SK-N-SH (cell line): ENCODE data around the gene ZNF445. TPM values are rescaled to one million over a fixed set of nuclear protein-coding genes. Genes with fewer than 3 reads are reported as not detected.

ENCODE experiments used
- CTCF ChIA-PET: fragments of 300-600, 350-600 bp; formaldehyde crosslinking; extraction: SDS; loops from one replicate; lab custom pipeline; 2021; lab: Yijun Ruan, JAX
- POLR2A ChIA-PET: fragments of 350-600 bp; sonication (Branson Sonifier 250); formaldehyde crosslinking; extraction: SDS; loops from one replicate; lab custom pipeline; 2020; ENCODE audit warnings: antibody characterized with exemption, inconsistent platforms; lab: Yijun Ruan, JAX
- DNase-seq: peaks from one replicate; pipeline ENCODE4 v3.0.0; 2012
- H2AFZ ChIP-seq: fragments of 200-600 bp; sonication (generic); 2 replicates; pipeline ENCODE4 v1.8.1; 2016; ENCODE audit warnings: antibody characterized with exemption, mild to moderate bottlenecking, low read depth
- H3F3A ChIP-seq: fragments of 200-600 bp; sonication (generic); replicated peaks from 2 replicates; pipeline ENCODE3; 2016; ENCODE audit warnings: antibody characterized with exemption, mild to moderate bottlenecking; ENCODE audit not compliant: insufficient read depth
- H3K27ac ChIP-seq, 2 experiments: fragments of 200-500 bp in 1 of 2; fragments of 200-600 bp in 1 of 2; sonication (Bioruptor generic) in 1 of 2; sonication (generic), shearing (Covaris generic) in 1 of 2; 2 replicates each; pipeline versions ENCODE4 v1.5.1 to v1.6.1; 2014 to 2016; ENCODE audit warnings: low read depth in 2 of 2, inconsistent platforms in 1 of 2, low read length in 1 of 2, mild to moderate bottlenecking in 1 of 2, mixed read lengths in 1 of 2
- H3K27me3 ChIP-seq: fragments of 200-600 bp; sonication (generic), shearing (Covaris generic); 2 replicates; pipeline ENCODE4 v1.6.1; 2016; ENCODE audit warnings: mixed run types; ENCODE audit not compliant: insufficient read depth
- H3K36me3 ChIP-seq, 2 experiments: fragments of 200-500 bp in 1 of 2; fragments of 200-600 bp in 1 of 2; sonication (Bioruptor generic) in 1 of 2; sonication (generic) in 1 of 2; replicated peaks in 1 of 2; 2 replicates each; pipeline versions ENCODE3 to v1.5.1; 2014 to 2016; ENCODE audit warnings: low read length in 1 of 2, mild to moderate bottlenecking in 1 of 2; ENCODE audit not compliant: insufficient read depth in 2 of 2, control insufficient read depth in 1 of 2
- H3K4me1 ChIP-seq, 2 experiments: fragments of 200-500 bp in 1 of 2; fragments of 200-600 bp in 1 of 2; sonication (Bioruptor generic) in 1 of 2; sonication (generic), shearing (Covaris generic) in 1 of 2; 2 replicates each; pipeline versions ENCODE4 v1.5.1 to v1.6.1; 2014 to 2016; ENCODE audit warnings: low read depth in 1 of 2, low read length in 1 of 2, mixed run types in 1 of 2; ENCODE audit not compliant: insufficient read depth in 2 of 2, control insufficient read depth in 1 of 2
- H3K4me2 ChIP-seq: fragments of 200-600 bp; sonication (generic), shearing (Covaris generic); 2 replicates; pipeline ENCODE4 v1.6.1; 2017; ENCODE audit warnings: mixed run types
- H3K4me3 ChIP-seq, 2 experiments: fragments of 200-500 bp in 1 of 2; fragments of 200-600 bp in 1 of 2; sonication (Bioruptor generic) in 1 of 2; sonication (generic), shearing (Covaris generic) in 1 of 2; 2 replicates each; pipeline versions ENCODE4 v1.5.1 to v1.8.1; 2014 to 2016; ENCODE audit warnings: low read depth in 2 of 2, inconsistent platforms in 1 of 2, low read length in 1 of 2, mild to moderate bottlenecking in 1 of 2, mixed read lengths in 1 of 2, moderate library complexity in 1 of 2
- H3K79me2 ChIP-seq: fragments of 200-600 bp; sonication (generic); 2 replicates; pipeline ENCODE4 v1.8.1; 2017; ENCODE audit warnings: mild to moderate bottlenecking; ENCODE audit not compliant: insufficient read depth
- H3K9ac ChIP-seq: fragments of 200-600 bp; sonication (generic); 2 replicates; pipeline ENCODE4 v1.6.1; 2017; ENCODE audit warnings: mixed run types
- H3K9me2 ChIP-seq: fragments of 200-600 bp; sonication (generic); 2 replicates; pipeline ENCODE4 v1.6.1; 2017; ENCODE audit warnings: mixed run types
- H3K9me3 ChIP-seq: fragments of 200-600 bp; sonication (generic); 2 replicates; pipeline ENCODE4 v1.6.1; 2017; ENCODE audit warnings: mixed run types, mild to moderate bottlenecking, moderate library complexity
- H4K20me1 ChIP-seq: fragments of 200-600 bp; sonication (generic); 2 replicates; pipeline ENCODE4 v1.6.1; 2017; ENCODE audit warnings: mild to moderate bottlenecking, mixed run types; ENCODE audit not compliant: insufficient read depth
- CHD2 ChIP-seq: fragments of 150-350 bp; IDR thresholded peaks from 2 replicates; pipeline ENCODE4 v1.6.1; 2018; ENCODE audit warnings: low read length; ENCODE audit not compliant: partially characterized antibody
- CTCF ChIP-seq: fragments of 200-600 bp; sonication (generic); IDR thresholded peaks from 2 replicates; pipeline ENCODE4 v1.6.1; 2017; ENCODE audit warnings: antibody characterized with exemption, mild to moderate bottlenecking, moderate library complexity
- ELF1 ChIP-seq: IDR thresholded peaks from 2 replicates; pipeline ENCODE4 v1.4.0; 2012
- EP300 ChIP-seq, 2 experiments: IDR thresholded peaks; 2 replicates each; pipeline versions ENCODE4 v1.4.0 to v1.6.1; 2012; ENCODE audit warnings: borderline replicate concordance in 1 of 2, low read depth in 1 of 2, low read length in 1 of 2
- EZH2phosphoT487 ChIP-seq: fragments of 200-600 bp; sonication (generic); IDR thresholded peaks from 2 replicates; pipeline ENCODE4 v1.6.1; 2017; ENCODE audit warnings: low read depth, mixed run types, mild to moderate bottlenecking, antibody characterized with exemption, moderate library complexity, borderline replicate concordance
- FOXJ3 ChIP-seq: sonication (generic); formaldehyde crosslinking; IDR thresholded peaks from 2 replicates; pipeline ENCODE4 v1.5.1; 2020; ENCODE audit warnings: mild to moderate bottlenecking, missing genetic modification reagents
- FOXM1 ChIP-seq: IDR thresholded peaks from 2 replicates; pipeline ENCODE4 v1.4.0; 2012; ENCODE audit warnings: low read depth, mild to moderate bottlenecking
- GATA2 ChIP-seq: sonication (generic); formaldehyde crosslinking; IDR thresholded peaks from 2 replicates; pipeline ENCODE4 v1.5.0; 2020; ENCODE audit warnings: mild to moderate bottlenecking, missing genetic modification reagents
- JUND ChIP-seq: IDR thresholded peaks from 2 replicates; pipeline ENCODE4 v1.4.0; 2012
- MEF2A ChIP-seq: IDR thresholded peaks from 2 replicates; pipeline ENCODE4 v1.4.0; 2012; ENCODE audit warnings: low read depth, borderline replicate concordance
- NRF1 ChIP-seq: IDR thresholded peaks from 2 replicates; pipeline ENCODE4 v1.6.1; 2012; ENCODE audit warnings: low read depth, mild to moderate bottlenecking, low read length
- RAD21 ChIP-seq: IDR thresholded peaks from 2 replicates; pipeline ENCODE4 v1.6.1; 2012; ENCODE audit warnings: mild to moderate bottlenecking, low read length
- RCOR1 ChIP-seq: fragments of 150-350 bp; IDR thresholded peaks from 2 replicates; pipeline ENCODE4 v1.6.1; 2017; ENCODE audit warnings: antibody characterized with exemption, low read length
- RFX5 ChIP-seq: IDR thresholded peaks from 2 replicates; pipeline ENCODE4 v1.6.1; 2012; ENCODE audit warnings: mild to moderate bottlenecking, improper control_type of control experiment, low read length
- TCF12 ChIP-seq: IDR thresholded peaks from 2 replicates; pipeline ENCODE4 v1.4.0; 2012
- TEAD4 ChIP-seq: IDR thresholded peaks from 2 replicates; pipeline ENCODE4 v1.4.0; 2012; ENCODE audit warnings: mild to moderate bottlenecking, borderline replicate concordance; ENCODE audit not compliant: insufficient read depth
- USF1 ChIP-seq: IDR thresholded peaks from 2 replicates; pipeline ENCODE4 v1.4.0; 2012; ENCODE audit warnings: low read depth, borderline replicate concordance
- YY1 ChIP-seq: IDR thresholded peaks from 2 replicates; pipeline ENCODE4 v1.4.0; 2012; ENCODE audit warnings: low read depth, mild to moderate bottlenecking
- WGBS: methylation state at CpG from one replicate; pipeline ENCODE4 v1.1.6; 2017; ENCODE audit warnings: low lambda C conversion rate; 5-methylcytosine and 5-hydroxymethylcytosine counted together
- polyA plus RNA-seq, 3 experiments: library from polyadenylated mRNA; depleted of rRNA; stranded (reverse); fragments of >200 nt; gene quantifications; 2 replicates each; pipeline ENCODE4 v1.2.3, GENCODE V29; 2012
- TF ChIP-seq, protein P1 (sequence below): IDR thresholded peaks from 2 replicates; pipeline ENCODE4; 2012
- TF ChIP-seq, protein P2 (sequence below): fragments of 150-350 bp; IDR thresholded peaks from 2 replicates; pipeline ENCODE4 v1.6.1; 2016; ENCODE audit warnings: mild to moderate bottlenecking, low read depth, low read length

Gene ZNF445
- polyA plus RNA-seq, 1 of the 3 experiments (the other 2 are of a cell fraction): 2.2 TPM

DNA sequence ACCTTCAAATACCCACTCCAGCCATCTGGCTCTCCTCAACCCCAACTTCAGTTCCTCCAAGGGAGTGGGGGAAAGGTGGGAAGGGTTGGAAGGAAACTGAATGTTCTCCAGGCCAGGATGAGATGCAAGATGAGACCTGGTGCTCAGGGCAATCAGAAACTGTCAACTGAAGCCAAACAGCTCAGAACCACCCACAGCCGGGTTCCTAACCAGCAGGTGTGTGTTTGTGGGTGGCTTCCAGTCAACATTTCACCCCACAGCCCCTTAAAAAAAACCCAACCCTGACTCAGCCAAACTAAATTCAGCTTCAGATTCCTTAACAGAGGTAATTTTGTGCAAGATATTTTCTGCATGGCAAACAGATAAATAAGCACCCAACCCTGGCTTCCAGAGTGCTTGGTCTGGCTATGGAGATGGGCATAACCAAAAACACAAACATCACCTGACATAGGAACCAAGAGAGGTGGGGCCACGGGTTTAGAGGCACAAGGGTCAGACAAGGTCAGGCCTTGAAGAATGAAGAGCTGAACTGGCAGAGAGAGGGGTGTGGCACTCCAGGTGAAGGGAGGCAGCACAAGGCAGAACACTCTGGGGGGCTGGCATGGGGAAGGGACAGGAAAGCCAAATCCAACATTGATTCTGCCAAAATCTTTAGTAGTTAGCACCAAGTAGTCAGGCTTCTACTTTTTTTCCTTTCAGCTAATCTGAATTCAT lies 34.7 kb downstream of the ZNF445 start:
- H3F3A ChIP-seq: peaks cover 8% of the 10 kb centered on the region
- no peak overlapping the region for H2AFZ ChIP-seq
- H3K9ac ChIP-seq: no peak overlapping the region
- no peak overlapping the region for H3K4me2 ChIP-seq
- H3K27me3 ChIP-seq: no peaks in the 10 kb centered on the region
- CTCF ChIA-PET: no interaction called here
- peaks cover 4% of the 10 kb centered on the region; the same call in 1 of the 2 replicates for H3K9me3 ChIP-seq
- no peak for DNase-seq
- TF ChIP-seq EZH2phosphoT487 (no peak), EP300 (IDR thresholded peaks at IDR 0.05; ENCODE audit: borderline replicate concordance in 1 of 2, low read depth in 1 of 2, low read length in 1 of 2) (no peak), RCOR1 (no peak), USF1 (no peak), RAD21 (no peak), NRF1 (no peak), JUND (no peak), MEF2A (no peak), ELF1 (no peak), CTCF (no peak), FOXM1 (no peak), TCF12 (no peak), RFX5 (no peak), TEAD4 (no peak), YY1 (no peak), FOXJ3 (CRISPR knock-in tag) (no peak), CHD2 (no peak), GATA2 (no peak)
- TF ChIP-seq, protein P1, sequence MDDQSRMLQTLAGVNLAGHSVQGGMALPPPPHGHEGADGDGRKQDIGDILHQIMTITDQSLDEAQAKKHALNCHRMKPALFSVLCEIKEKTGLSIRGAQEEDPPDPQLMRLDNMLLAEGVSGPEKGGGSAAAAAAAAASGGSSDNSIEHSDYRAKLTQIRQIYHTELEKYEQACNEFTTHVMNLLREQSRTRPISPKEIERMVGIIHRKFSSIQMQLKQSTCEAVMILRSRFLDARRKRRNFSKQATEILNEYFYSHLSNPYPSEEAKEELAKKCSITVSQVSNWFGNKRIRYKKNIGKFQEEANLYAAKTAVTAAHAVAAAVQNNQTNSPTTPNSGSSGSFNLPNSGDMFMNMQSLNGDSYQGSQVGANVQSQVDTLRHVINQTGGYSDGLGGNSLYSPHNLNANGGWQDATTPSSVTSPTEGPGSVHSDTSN: no peak
- TF ChIP-seq, protein P2, sequence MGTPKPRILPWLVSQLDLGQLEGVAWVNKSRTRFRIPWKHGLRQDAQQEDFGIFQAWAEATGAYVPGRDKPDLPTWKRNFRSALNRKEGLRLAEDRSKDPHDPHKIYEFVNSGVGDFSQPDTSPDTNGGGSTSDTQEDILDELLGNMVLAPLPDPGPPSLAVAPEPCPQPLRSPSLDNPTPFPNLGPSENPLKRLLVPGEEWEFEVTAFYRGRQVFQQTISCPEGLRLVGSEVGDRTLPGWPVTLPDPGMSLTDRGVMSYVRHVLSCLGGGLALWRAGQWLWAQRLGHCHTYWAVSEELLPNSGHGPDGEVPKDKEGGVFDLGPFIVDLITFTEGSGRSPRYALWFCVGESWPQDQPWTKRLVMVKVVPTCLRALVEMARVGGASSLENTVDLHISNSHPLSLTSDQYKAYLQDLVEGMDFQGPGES: no peak
- TF ChIP-seq, all 33 proteins: peak for 0
- Histone ChIP-seq H4K20me1 (no peaks in the 10 kb centered on the region), H3K79me2 (no peaks in the 10 kb centered on the region), H3K9me2 (no peaks in the 10 kb centered on the region), H3K36me3 (peaks cover 26 to 38% of the 10 kb centered on the region in 2 experiments), H3K4me1 (peaks cover 3 to 19% of the 10 kb centered on the region in 2 experiments; a peak in 2 of 4 replicates), H3K27ac (no peak overlapping the region; a peak in 1 of 4 replicates), H3K4me3 (no peak overlapping the region)
- WGBS: 98% methylated on average over 2 of the region's 2 CpGs
- POLR2A ChIA-PET: interaction anchor here (0.6 kb wide), 1 partner anchor 672 kb away, joined by 3 read pairs; no protein-coding TSS in a partner anchor
